ENCODE data around the gene C1QTNF5.
"Not testable (repeated sequence)": the region's sequence is repeated elsewhere in the genome, so short reads cannot be mapped to it uniquely, and the experiment has no call there.

The C1QTNF5 gene

GRCh38 chr11:119340335-119341221 is at the start of gene C1QTNF5:
Gene C1QTNF5, minus strand, starts transcription at chr11:119340883. Its CDS starts 486 bp downstream, at chr11:119340397.
- peak within 1 kb of the TSS; percentile 84 for H3K4me3 ChIP-seq (ENCODE audit: low read length)
- H3K36me3 ChIP-seq (ENCODE audit: control insufficient read depth, insufficient read depth, low read length, severe bottlenecking): no peaks in the 10 kb centered on the region
- peak within 1 kb of the TSS; percentile 91 for H3K9ac ChIP-seq (ENCODE audit: low read length)
- H3K27me3 ChIP-seq (replicated peaks; ENCODE audit: control insufficient read depth, insufficient read depth, low read length): peaks cover 5% of the 10 kb centered on the region
- DNase-seq (ENCODE audit: low read depth): peak; percentile 55
- peaks cover 43% of the 10 kb centered on the region for H3K4me1 ChIP-seq (ENCODE audit: control insufficient read depth, insufficient read depth, low read length)
- H3K9me3 ChIP-seq (ENCODE audit: control insufficient read depth, low read length): no peaks in the 10 kb centered on the region

- DNase-seq (ENCODE audit: low read depth): no peak
- Histone ChIP-seq H3K4me3 (ENCODE audit: low read length) (no peak overlapping the region), H3K27me3 (replicated peaks; ENCODE audit: control insufficient read depth, insufficient read depth, low read length) (no peaks in the 10 kb centered on the region), H3K9me3 (ENCODE audit: control insufficient read depth, low read length) (no peaks in the 10 kb centered on the region), H3K36me3 (ENCODE audit: control insufficient read depth, insufficient read depth, low read length, severe bottlenecking) (no peaks in the 10 kb centered on the region), H3K4me1 (ENCODE audit: control insufficient read depth, insufficient read depth, low read length) (no peaks in the 10 kb centered on the region), H3K9ac (ENCODE audit: low read length) (no peak overlapping the region)
Measured at GRCh38 chr11:119389611-119390254, 49.0 kb upstream of the C1QTNF5 start.

GRCh38 chr11:119388103-119388502 is 47.4 kb upstream of the C1QTNF5 start:
- H3K36me3 ChIP-seq (ENCODE audit: control insufficient read depth, insufficient read depth, low read length, severe bottlenecking): no peaks in the 10 kb centered on the region
- H3K9ac ChIP-seq (ENCODE audit: low read length): no peak overlapping the region
- DNase-seq (ENCODE audit: low read depth): no peak
- H3K9me3 ChIP-seq (ENCODE audit: control insufficient read depth, low read length): no peaks in the 10 kb centered on the region
- no peaks in the 10 kb centered on the region for H3K4me1 ChIP-seq (ENCODE audit: control insufficient read depth, insufficient read depth, low read length)
- H3K27me3 ChIP-seq (replicated peaks; ENCODE audit: control insufficient read depth, insufficient read depth, low read length): no peaks in the 10 kb centered on the region
- H3K4me3 ChIP-seq (ENCODE audit: low read length): no peak overlapping the region

- H3K27me3 ChIP-seq (replicated peaks; ENCODE audit: control insufficient read depth, insufficient read depth, low read length): no peaks in the 10 kb centered on the region
- DNase-seq (ENCODE audit: low read depth): no peak
- no peaks in the 10 kb centered on the region for H3K36me3 ChIP-seq (ENCODE audit: control insufficient read depth, insufficient read depth, low read length, severe bottlenecking)
- no peaks in the 10 kb centered on the region for H3K9me3 ChIP-seq (ENCODE audit: control insufficient read depth, low read length)
- peaks cover 17% of the 10 kb centered on the region for H3K4me1 ChIP-seq (ENCODE audit: control insufficient read depth, insufficient read depth, low read length)
- no peak overlapping the region for H3K4me3 ChIP-seq (ENCODE audit: low read length)
- H3K9ac ChIP-seq (ENCODE audit: low read length): no peak overlapping the region
Measured at GRCh38 chr11:119384332-119384731, 43.6 kb upstream of the C1QTNF5 start.

GRCh38 chr11:119382513-119382912 is 41.8 kb upstream of the C1QTNF5 start:
- not testable (repeated sequence) for H3K4me3 ChIP-seq (ENCODE audit: low read length); DNase-seq (ENCODE audit: low read depth); H3K27me3 ChIP-seq (replicated peaks; ENCODE audit: control insufficient read depth, insufficient read depth, low read length); H3K9me3 ChIP-seq (ENCODE audit: control insufficient read depth, low read length); H3K36me3 ChIP-seq (ENCODE audit: control insufficient read depth, insufficient read depth, low read length, severe bottlenecking); H3K9ac ChIP-seq (ENCODE audit: low read length)
- H3K4me1 ChIP-seq (ENCODE audit: control insufficient read depth, insufficient read depth, low read length): peaks cover 17% of the 10 kb centered on the region

GRCh38 chr11:119382101-119382500 is 41.4 kb upstream of the C1QTNF5 start:
- H3K4me3 ChIP-seq (ENCODE audit: low read length): peak overlapping the region; percentile 83
- DNase-seq (ENCODE audit: low read depth): no peak

GRCh38 chr11:119381181-119381988 is 40.7 kb upstream of the C1QTNF5 start, which contains the start of gene USP2:
Gene USP2, minus strand, starts transcription at chr11:119381690. Its CDS starts 8,210 bp downstream, at chr11:119373480.
- Histone ChIP-seq H3K36me3 (ENCODE audit: control insufficient read depth, insufficient read depth, low read length, severe bottlenecking) (no peaks in the 10 kb centered on the region), H3K4me1 (ENCODE audit: control insufficient read depth, insufficient read depth, low read length) (peaks cover 20% of the 10 kb centered on the region), H3K9ac (ENCODE audit: low read length) (peak within 1 kb of the TSS; percentile 74), H3K27me3 (replicated peaks; ENCODE audit: control insufficient read depth, insufficient read depth, low read length) (no peaks in the 10 kb centered on the region), H3K4me3 (ENCODE audit: low read length) (peak within 1 kb of the TSS; percentile 83), H3K9me3 (ENCODE audit: control insufficient read depth, low read length) (no peaks in the 10 kb centered on the region)
- DNase-seq (ENCODE audit: low read depth): peak; percentile 99

More at GRCh38 chr11:119382101-119382500, 41.4 kb upstream of the C1QTNF5 start:
- Histone ChIP-seq H3K27me3 (replicated peaks; ENCODE audit: control insufficient read depth, insufficient read depth, low read length) (no peaks in the 10 kb centered on the region), H3K9ac (ENCODE audit: low read length) (peak overlapping the region; percentile 39), H3K9me3 (ENCODE audit: control insufficient read depth, low read length) (no peaks in the 10 kb centered on the region), H3K4me1 (ENCODE audit: control insufficient read depth, insufficient read depth, low read length) (peaks cover 17% of the 10 kb centered on the region), H3K36me3 (ENCODE audit: control insufficient read depth, insufficient read depth, low read length, severe bottlenecking) (no peaks in the 10 kb centered on the region)

- Histone ChIP-seq H3K9ac (ENCODE audit: low read length) (peak overlapping the region; percentile 74), H3K4me3 (ENCODE audit: low read length) (peak overlapping the region; percentile 83), H3K4me1 (ENCODE audit: control insufficient read depth, insufficient read depth, low read length) (peaks cover 26% of the 10 kb centered on the region), H3K9me3 (ENCODE audit: control insufficient read depth, low read length) (no peaks in the 10 kb centered on the region), H3K36me3 (ENCODE audit: control insufficient read depth, insufficient read depth, low read length, severe bottlenecking) (no peaks in the 10 kb centered on the region), H3K27me3 (replicated peaks; ENCODE audit: control insufficient read depth, insufficient read depth, low read length) (no peaks in the 10 kb centered on the region)
- no peak for DNase-seq (ENCODE audit: low read depth)
Measured at GRCh38 chr11:119380827-119381180, 40.1 kb upstream of the C1QTNF5 start.

- no peak overlapping the region for H3K4me3 ChIP-seq (ENCODE audit: low read length)
- no peaks in the 10 kb centered on the region for H3K9me3 ChIP-seq (ENCODE audit: control insufficient read depth, low read length)
- peaks cover 31% of the 10 kb centered on the region for H3K4me1 ChIP-seq (ENCODE audit: control insufficient read depth, insufficient read depth, low read length)
- DNase-seq (ENCODE audit: low read depth): no peak
- no peaks in the 10 kb centered on the region for H3K36me3 ChIP-seq (ENCODE audit: control insufficient read depth, insufficient read depth, low read length, severe bottlenecking)
- no peak overlapping the region for H3K9ac ChIP-seq (ENCODE audit: low read length)
- no peaks in the 10 kb centered on the region for H3K27me3 ChIP-seq (replicated peaks; ENCODE audit: control insufficient read depth, insufficient read depth, low read length)
Measured at GRCh38 chr11:119380160-119380826, 39.6 kb upstream of the C1QTNF5 start.

- H3K9me3 ChIP-seq (ENCODE audit: control insufficient read depth, low read length): no peaks in the 10 kb centered on the region
- no peak overlapping the region for H3K9ac ChIP-seq (ENCODE audit: low read length)
- H3K4me3 ChIP-seq (ENCODE audit: low read length): no peak overlapping the region
- no peak for DNase-seq (ENCODE audit: low read depth)
- H3K27me3 ChIP-seq (replicated peaks; ENCODE audit: control insufficient read depth, insufficient read depth, low read length): no peaks in the 10 kb centered on the region
- H3K4me1 ChIP-seq (ENCODE audit: control insufficient read depth, insufficient read depth, low read length): peaks cover 41% of the 10 kb centered on the region
- no peaks in the 10 kb centered on the region for H3K36me3 ChIP-seq (ENCODE audit: control insufficient read depth, insufficient read depth, low read length, severe bottlenecking)
Measured at GRCh38 chr11:119378851-119379465, 38.3 kb upstream of the C1QTNF5 start.
